ENCODE measurements around the gene PPP1R2.

DNA sequence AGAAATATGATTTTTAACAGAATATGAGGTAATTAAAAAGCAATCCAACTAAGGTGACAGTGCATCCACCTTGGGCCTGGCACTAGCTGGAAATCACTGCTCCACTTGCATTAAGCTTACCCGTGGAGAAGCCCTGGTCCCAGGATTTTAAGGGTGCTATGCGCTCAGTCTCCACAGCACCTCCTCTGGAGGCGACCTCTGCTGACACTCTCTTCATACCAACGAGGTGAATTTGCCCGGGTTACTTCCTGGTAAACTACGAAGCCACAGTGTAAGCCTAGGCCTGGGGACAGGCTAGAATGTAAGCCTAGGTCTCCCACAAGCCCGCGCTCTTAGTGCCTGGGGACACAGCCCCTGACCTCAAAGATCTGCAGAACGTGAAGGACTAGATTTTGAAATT lies 39.8 kb upstream of the PPP1R2 start:
- TF ChIP-seq SUZ12 (IDR thresholded peaks at IDR 0.05; ENCODE audit: extremely low read depth, insufficient read depth, insufficient read length) (no peak), YY1 (IDR thresholded peaks at IDR 0.05; ENCODE audit: insufficient read depth, insufficient read length) (no peak), ZNF274 (IDR thresholded peaks at IDR 0.05; ENCODE audit: low read depth, low read length) (no peak)

Data from NT2/D1 (cell line).